Neutrophil (primary cell): ENCODE data around the gene ARG2.

Source experiments
- H3K27ac ChIP-seq: fragments of 200-600 bp; sonication (generic); 2 replicates; pipeline ENCODE4 v1.5.1; 2016; ENCODE audit warnings: mild to moderate bottlenecking, moderate library complexity
- H3K27me3 ChIP-seq: fragments of 200-600 bp; sonication (generic); 2 replicates; pipeline ENCODE4 v1.6.0; 2016; ENCODE audit warnings: mild to moderate bottlenecking
- H3K36me3 ChIP-seq: fragments of 200-600 bp; sonication (generic); 2 replicates; pipeline ENCODE4 v1.5.1; 2017
- H3K4me1 ChIP-seq, 2 experiments: fragments of 200-600 bp in 1 of 2; sonication (generic) in 1 of 2; 1 replicate in 1 of 2; 2 replicates in 1 of 2; pipeline versions ENCODE4 v1.5.1 to v1.6.1; 2013 to 2016; ENCODE audit warnings: low read depth in 1 of 2, low read length in 1 of 2, mild to moderate bottlenecking in 1 of 2, moderate library complexity in 1 of 2; ENCODE audit not compliant: control insufficient read depth in 1 of 2, insufficient read depth in 1 of 2
- H3K4me3 ChIP-seq, 2 experiments: fragments of 200-600 bp in 1 of 2; sonication (generic) in 1 of 2; 1 replicate in 1 of 2; 2 replicates in 1 of 2; pipeline ENCODE4 v1.5.1; 2013 to 2016; ENCODE audit warnings: low read depth in 1 of 2, low read length in 1 of 2, mild to moderate bottlenecking in 1 of 2, moderate library complexity in 1 of 2
- H3K9me3 ChIP-seq: fragments of 200-600 bp; sonication (generic); 2 replicates; pipeline ENCODE4 v1.5.1; 2016
- CTCF ChIP-seq: fragments of 200-600 bp; sonication (generic); IDR thresholded peaks from 2 replicates; pipeline ENCODE4 v1.5.1; 2016; ENCODE audit warnings: antibody characterized with exemption

ARG2 gene

GRCh38 chr14:67602995-67603545, 16.6 kb upstream of the ARG2 start:
- TF ChIP-seq CTCF = no peak

GRCh38 chr14:67607646-67608045, 12.1 kb upstream of the ARG2 start:
- no peaks in the 10 kb centered on the region for H3K4me1 ChIP-seq
- H3K9me3 ChIP-seq = no peaks in the 10 kb centered on the region
- peaks cover 10% of the 10 kb centered on the region for H3K27me3 ChIP-seq
- no peak overlapping the region for H3K4me3 ChIP-seq
- no peak overlapping the region for H3K27ac ChIP-seq
- TF ChIP-seq CTCF = no peak
- no peaks in the 10 kb centered on the region for H3K36me3 ChIP-seq

More at GRCh38 chr14:67602995-67603545, 16.6 kb upstream of the ARG2 start:
- Histone ChIP-seq H3K4me3 (no peak overlapping the region), H3K36me3 (no peaks in the 10 kb centered on the region), H3K27me3 (peaks cover 10% of the 10 kb centered on the region), H3K9me3 (no peaks in the 10 kb centered on the region), H3K27ac (no peak overlapping the region), H3K4me1 (peaks cover 5 to 13% of the 10 kb centered on the region in 2 experiments)

GRCh38 chr14:67609642-67610310, 9.9 kb upstream of the ARG2 start:
- TF ChIP-seq CTCF = no peak
- H3K4me3 ChIP-seq = no peak overlapping the region
- peaks cover 6% of the 10 kb centered on the region for H3K27me3 ChIP-seq
- H3K36me3 ChIP-seq = no peaks in the 10 kb centered on the region
- H3K27ac ChIP-seq = no peak overlapping the region
- H3K4me1 ChIP-seq = no peaks in the 10 kb centered on the region
- no peaks in the 10 kb centered on the region for H3K9me3 ChIP-seq

- no peak for TF ChIP-seq CTCF
- H3K27ac ChIP-seq = no peak overlapping the region
- peaks cover 6% of the 10 kb centered on the region for H3K27me3 ChIP-seq
- no peaks in the 10 kb centered on the region for H3K36me3 ChIP-seq
- no peak overlapping the region for H3K4me3 ChIP-seq
- H3K9me3 ChIP-seq = no peaks in the 10 kb centered on the region
- no peaks in the 10 kb centered on the region for H3K4me1 ChIP-seq
These were observed 9.2 kb upstream of the ARG2 start for GRCh38 chr14:67610491-67610890.

GRCh38 chr14:67618617-67619063, 1.1 kb upstream of the ARG2 start:
- TF ChIP-seq CTCF = peak; percentile 21
- Histone ChIP-seq H3K4me1 (peaks cover 8 to 10% of the 10 kb centered on the region in 2 experiments), H3K4me3 (no peak overlapping the region), H3K27ac (no peak overlapping the region), H3K27me3 (peaks cover 43% of the 10 kb centered on the region), H3K36me3 (no peaks in the 10 kb centered on the region), H3K9me3 (no peaks in the 10 kb centered on the region)
